Loucy (cell line): ENCODE data around the gene HOXC11.

Experiments
- H2AFZ ChIP-seq: fragments of 200-600 bp; sonication (generic); 2 replicates; pipeline ENCODE4 v1.6.0; 2016; ENCODE audit warnings: antibody characterized with exemption, mild to moderate bottlenecking, low read length, moderate library complexity
- H3F3A ChIP-seq: fragments of 200-600 bp; 2 replicates; pipeline ENCODE4 v1.6.0; 2016; ENCODE audit warnings: antibody characterized with exemption, low read depth, mild to moderate bottlenecking
- H3K27me3 ChIP-seq: fragments of 200-600 bp; sonication (generic); 2 replicates; pipeline ENCODE4 v1.6.1; 2014; ENCODE audit warnings: low read length, mild to moderate bottlenecking; ENCODE audit not compliant: insufficient read depth, poor library complexity, severe bottlenecking
- H3K36me3 ChIP-seq: fragments of 200-600 bp; sonication (generic); 2 replicates; pipeline ENCODE4 v1.6.1; 2016; ENCODE audit warnings: low read length; ENCODE audit not compliant: insufficient read depth
- H3K4me1 ChIP-seq: fragments of 200-600 bp; sonication (generic); 2 replicates; pipeline ENCODE4 v1.5.1; 2014; ENCODE audit warnings: low read length, mild to moderate bottlenecking; ENCODE audit not compliant: insufficient read depth, poor library complexity, severe bottlenecking
- H3K4me2 ChIP-seq: fragments of 200-600 bp; sonication (generic); 2 replicates; pipeline ENCODE4 v1.6.0; 2014; ENCODE audit warnings: antibody characterized with exemption, low read length, low read depth, mild to moderate bottlenecking; ENCODE audit not compliant: poor library complexity, severe bottlenecking
- H3K4me3 ChIP-seq: fragments of 200-600 bp; sonication (generic); 2 replicates; pipeline ENCODE4 v1.5.1; 2014; ENCODE audit warnings: low read length, mild to moderate bottlenecking, mixed read lengths; ENCODE audit not compliant: poor library complexity, severe bottlenecking
- H3K79me2 ChIP-seq: fragments of 200-600 bp; sonication (generic); 2 replicates; pipeline ENCODE4 v1.6.1; 2014; ENCODE audit warnings: low read length; ENCODE audit not compliant: insufficient read depth
- H3K9ac ChIP-seq: fragments of 200-600 bp; sonication (generic); 2 replicates; pipeline ENCODE4 v1.6.0; 2014; ENCODE audit warnings: mild to moderate bottlenecking, low read depth, low read length, moderate library complexity; ENCODE audit not compliant: poor library complexity, severe bottlenecking
- H3K9me2 ChIP-seq: fragments of 200-600 bp; sonication (generic); replicated peaks from 2 replicates; pipeline ENCODE4 v1.6.1; 2016; ENCODE audit warnings: low read depth, low read length, mixed read lengths
- H3K9me3 ChIP-seq: fragments of 200-600 bp; sonication (generic); 2 replicates; pipeline ENCODE4 v1.6.1; 2014; ENCODE audit warnings: mild to moderate bottlenecking, antibody characterized with exemption, low read length, low read depth; ENCODE audit not compliant: insufficient read depth
- H4K20me1 ChIP-seq: fragments of 200-600 bp; sonication (generic); 2 replicates; pipeline ENCODE4 v1.6.0; 2014; ENCODE audit warnings: antibody characterized with exemption, low read length, mild to moderate bottlenecking; ENCODE audit not compliant: insufficient read depth, poor library complexity, severe bottlenecking
- CTCF ChIP-seq: fragments of 200-600 bp; sonication (generic); conservative IDR thresholded peaks from 2 replicates; pipeline ENCODE4 v1.5.1; 2014; ENCODE audit warnings: mild to moderate bottlenecking, antibody characterized with exemption, low read length
- EZH2phosphoT487 ChIP-seq: fragments of 200-600 bp; IDR thresholded peaks from 2 replicates; pipeline ENCODE4 v1.6.1; 2018; ENCODE audit warnings: antibody characterized with exemption, mild to moderate bottlenecking, moderate library complexity, borderline replicate concordance

Gene HOXC11

GRCh38 chr12:53978477-53979356 lies 5.8 kb downstream of the HOXC11 start:
- Histone ChIP-seq H3K79me2 (no peaks in the 10 kb centered on the region), H2AFZ (no peak overlapping the region), H3F3A (no peaks in the 10 kb centered on the region), H3K4me2 (no peak overlapping the region), H3K9me3 (no peaks in the 10 kb centered on the region), H3K36me3 (no peaks in the 10 kb centered on the region), H3K9ac (no peak overlapping the region), H4K20me1 (no peaks in the 10 kb centered on the region), H3K4me3 (no peak overlapping the region), H3K4me1 (peaks cover 20% of the 10 kb centered on the region), H3K9me2 (no peaks in the 10 kb centered on the region), H3K27me3 (no peaks in the 10 kb centered on the region)
- TF ChIP-seq EZH2phosphoT487 (no peak), CTCF (no peak)

- Histone ChIP-seq H3K9me3 (no peaks in the 10 kb centered on the region), H3K4me2 (peak overlapping the region; percentile 31), H3K36me3 (no peaks in the 10 kb centered on the region), H3K9me2 (no peaks in the 10 kb centered on the region), H2AFZ (0 out of 2 replicates have a peak overlapping the region, but pooled peaks have one; percentile 16), H3K9ac (no peak overlapping the region), H4K20me1 (no peaks in the 10 kb centered on the region), H3F3A (no peaks in the 10 kb centered on the region), H3K79me2 (peaks cover 2% of the 10 kb centered on the region; the same call in 1 of the 2 replicates), H3K27me3 (no peaks in the 10 kb centered on the region), H3K4me3 (no peak overlapping the region), H3K4me1 (peaks cover 22% of the 10 kb centered on the region)
- TF ChIP-seq EZH2phosphoT487: no peak
- no peak for TF ChIP-seq CTCF
These were observed 7.3 kb downstream of the HOXC11 start for GRCh38 chr12:53980104-53980801.

- Histone ChIP-seq H3F3A (no peaks in the 10 kb centered on the region), H3K9me2 (no peaks in the 10 kb centered on the region), H3K4me1 (peaks cover 25% of the 10 kb centered on the region), H3K4me2 (no peak overlapping the region), H3K27me3 (no peaks in the 10 kb centered on the region), H4K20me1 (no peaks in the 10 kb centered on the region), H3K79me2 (peaks cover 9% of the 10 kb centered on the region; the same call in 1 of the 2 replicates), H3K36me3 (no peaks in the 10 kb centered on the region), H3K9ac (no peak overlapping the region), H2AFZ (no peak overlapping the region), H3K4me3 (no peak overlapping the region), H3K9me3 (no peaks in the 10 kb centered on the region)
- no peak for TF ChIP-seq EZH2phosphoT487
- TF ChIP-seq CTCF: no peak
These were observed 8.0 kb downstream of the HOXC11 start for GRCh38 chr12:53980802-53981496.
